ENCODE data around the gene RSF1.

The RSF1 gene

GRCh38 chr11:77748266-77748665 is 72.3 kb downstream of the RSF1 start:
- DNase-seq (ENCODE audit: low spot score) = no peak

DNA sequence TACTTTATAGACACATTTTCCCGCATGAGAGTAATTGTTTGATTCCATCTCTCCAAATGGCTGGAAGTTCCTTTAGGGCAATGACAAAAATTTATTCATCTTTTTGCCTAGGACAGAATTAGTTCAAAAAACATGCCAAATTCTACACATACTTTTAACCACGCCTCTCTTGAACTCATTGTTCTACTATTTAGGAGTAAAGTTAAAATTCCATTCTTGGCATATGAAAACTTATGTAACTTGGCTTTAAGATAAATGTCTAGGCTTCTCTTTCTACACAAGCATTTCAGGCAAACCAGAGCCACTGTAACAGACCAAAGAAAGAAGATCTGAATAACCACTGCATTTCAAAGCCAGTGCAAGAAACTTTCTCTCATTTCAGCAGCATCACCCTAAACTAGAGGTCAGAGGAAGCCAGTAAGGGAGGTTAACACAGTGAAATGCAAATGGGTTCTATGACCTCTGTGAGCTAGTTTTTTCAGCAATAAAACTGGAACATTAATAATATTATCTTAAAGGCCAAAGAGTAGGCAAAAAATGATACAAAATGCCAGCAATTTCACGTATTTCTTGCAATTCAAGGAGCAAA is 73.0 kb downstream of the RSF1 start:
- no peak for DNase-seq (ENCODE audit: low spot score)

DNA sequence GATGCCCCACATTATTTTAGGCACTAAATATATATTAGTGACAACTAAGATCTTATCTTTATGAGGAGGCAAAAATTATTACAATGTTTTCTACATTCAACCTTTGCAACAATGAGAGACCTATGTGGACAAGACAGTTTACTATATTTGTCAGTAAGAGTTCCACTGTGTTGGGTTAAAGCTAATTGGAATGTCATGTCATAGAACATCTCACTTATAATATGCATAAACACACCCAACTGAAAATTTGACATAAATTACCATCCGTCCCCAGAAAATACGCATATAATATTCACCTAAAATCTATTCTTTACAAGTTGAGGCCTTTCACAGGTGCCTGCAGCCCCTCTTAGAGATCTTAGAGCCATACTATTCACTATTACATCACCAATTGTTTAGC is 84.0 kb downstream of the RSF1 start:
- DNase-seq (ENCODE audit: low spot score) = no peak

DNA sequence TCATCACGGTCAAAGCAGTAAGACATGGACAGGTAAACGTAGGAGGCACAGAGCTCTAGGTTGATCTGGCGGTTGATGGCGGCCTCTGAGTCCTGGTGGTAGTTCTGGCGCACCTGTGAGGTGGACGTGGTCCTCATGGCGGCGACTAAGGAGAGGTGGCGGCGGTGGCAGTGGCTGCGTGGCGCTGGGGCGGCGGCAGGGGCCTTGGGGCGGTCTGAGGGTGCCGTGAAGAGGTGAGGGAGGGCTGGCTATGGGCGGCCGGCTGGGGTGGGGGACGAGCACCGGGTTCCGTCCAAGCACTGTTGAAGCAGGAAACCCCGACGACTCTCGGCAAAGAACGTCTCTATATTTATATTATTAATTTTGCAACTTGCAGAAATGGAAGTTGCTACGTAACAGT is 85.6 kb downstream of the RSF1 start:
- no peak for DNase-seq (ENCODE audit: low spot score)

GRCh38 chr11:77732143-77732542 is 88.4 kb downstream of the RSF1 start:
- no peak for DNase-seq (ENCODE audit: low spot score)

- DNase-seq (ENCODE audit: low spot score) = no peak
Observed at GRCh38 chr11:77730789-77731188, 89.7 kb downstream of the RSF1 start.

GRCh38 chr11:77729063-77729462 is 91.5 kb downstream of the RSF1 start:
- DNase-seq (ENCODE audit: low spot score) = no peak

GRCh38 chr11:77728203-77728786 is 92.2 kb downstream of the RSF1 start:
- no peak for DNase-seq (ENCODE audit: low spot score)

GRCh38 chr11:77726524-77726923 is 94.0 kb downstream of the RSF1 start:
- no peak for DNase-seq (ENCODE audit: low spot score)

- no peak for DNase-seq (ENCODE audit: low spot score)
Observed at GRCh38 chr11:77725433-77725832, 95.1 kb downstream of the RSF1 start.

- no peak for DNase-seq (ENCODE audit: low spot score)
Observed at GRCh38 chr11:77724636-77725035, 95.9 kb downstream of the RSF1 start.

- no peak for DNase-seq (ENCODE audit: low spot score)
Observed at GRCh38 chr11:77723024-77723423, 97.5 kb downstream of the RSF1 start.

GRCh38 chr11:77710358-77710757 is 110.2 kb downstream of the RSF1 start:
- no peak for DNase-seq (ENCODE audit: low spot score)

- DNase-seq (ENCODE audit: low spot score) = no peak
Observed at GRCh38 chr11:77705876-77706579, 114.5 kb downstream of the RSF1 start.

DNA sequence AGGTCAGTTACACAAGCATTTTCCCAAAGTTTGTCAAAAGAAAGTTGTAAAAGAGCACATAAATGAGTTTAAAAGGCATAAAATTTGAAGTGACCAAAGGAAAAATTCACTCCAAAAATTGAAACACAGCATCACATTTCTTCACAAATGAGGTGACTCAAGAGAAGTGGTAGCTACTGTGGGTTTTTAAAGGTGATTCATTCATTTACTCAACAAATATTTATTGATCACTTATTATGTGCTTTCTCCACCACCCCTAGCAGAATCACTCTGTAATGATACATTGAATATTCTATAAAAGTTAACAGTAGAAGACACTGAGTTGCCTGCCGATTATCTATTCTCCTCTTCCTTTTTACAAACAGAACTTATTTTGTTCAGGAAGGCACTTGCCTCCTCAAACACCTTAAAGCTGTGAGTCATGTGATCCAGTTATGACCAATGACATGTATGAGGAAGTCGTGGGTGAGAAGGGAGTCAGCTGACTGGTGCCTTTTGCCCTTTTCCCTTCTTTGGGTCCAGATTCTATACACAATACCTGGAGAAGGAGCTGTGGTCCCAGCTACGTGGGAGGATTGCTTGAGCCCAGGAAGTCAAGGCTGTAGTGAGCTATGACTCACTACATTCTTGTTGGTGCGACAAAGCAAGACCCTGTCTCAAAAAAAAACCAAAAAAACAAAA is 115.2 kb downstream of the RSF1 start:
- DNase-seq (ENCODE audit: low spot score) = no peak

GRCh38 chr11:77704029-77704428 is 116.5 kb downstream of the RSF1 start:
- no peak for DNase-seq (ENCODE audit: low spot score)

GRCh38 chr11:77699425-77699824 is 121.1 kb downstream of the RSF1 start:
- DNase-seq (ENCODE audit: low spot score) = no peak

DNA sequence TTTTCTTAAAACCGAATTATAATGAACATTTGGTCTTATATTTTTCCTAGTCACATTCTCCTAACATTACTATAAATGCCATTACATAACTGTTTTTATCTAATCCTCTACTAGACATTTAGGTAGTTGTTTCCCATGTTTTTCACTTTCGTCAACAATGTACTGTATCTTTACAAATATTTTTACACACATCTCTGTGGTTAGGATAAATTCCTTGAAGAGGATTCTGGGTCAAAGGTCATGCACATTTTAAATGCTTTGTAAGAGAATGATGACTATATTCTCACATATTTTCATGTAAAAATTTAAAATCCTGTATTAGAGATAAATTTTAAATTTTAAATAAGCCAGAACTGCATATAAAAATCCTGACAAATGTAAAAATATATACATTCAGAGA is 121.6 kb downstream of the RSF1 start:
- DNase-seq (ENCODE audit: low spot score) = no peak

GRCh38 chr11:77697865-77698264 is 122.7 kb downstream of the RSF1 start:
- DNase-seq (ENCODE audit: low spot score) = no peak

- DNase-seq (ENCODE audit: low spot score) = no peak
Observed at GRCh38 chr11:77695417-77695816, 125.1 kb downstream of the RSF1 start.

DNA sequence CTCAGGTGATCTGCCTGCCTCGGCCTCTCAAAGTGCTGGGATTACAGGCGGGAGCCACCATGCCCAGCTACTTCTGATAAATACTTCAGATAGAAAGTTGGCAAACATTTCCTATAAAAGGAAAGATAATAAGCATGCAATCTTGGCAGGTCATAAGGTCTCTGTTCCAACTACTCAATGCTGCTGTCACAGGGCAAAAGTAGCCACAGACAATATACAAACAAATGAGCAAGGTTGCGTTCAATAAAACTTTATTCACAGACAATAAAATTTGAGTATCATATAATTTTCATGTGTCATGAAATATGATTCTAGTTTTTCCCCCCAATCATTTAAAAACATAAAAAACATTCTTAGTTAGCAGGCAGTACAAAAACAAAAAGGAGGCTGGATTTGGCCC is 129.9 kb downstream of the RSF1 start:
- DNase-seq (ENCODE audit: low spot score) = no peak

- DNase-seq (ENCODE audit: low spot score) = no peak
Observed at GRCh38 chr11:77687088-77687487, 133.4 kb downstream of the RSF1 start.

DNA sequence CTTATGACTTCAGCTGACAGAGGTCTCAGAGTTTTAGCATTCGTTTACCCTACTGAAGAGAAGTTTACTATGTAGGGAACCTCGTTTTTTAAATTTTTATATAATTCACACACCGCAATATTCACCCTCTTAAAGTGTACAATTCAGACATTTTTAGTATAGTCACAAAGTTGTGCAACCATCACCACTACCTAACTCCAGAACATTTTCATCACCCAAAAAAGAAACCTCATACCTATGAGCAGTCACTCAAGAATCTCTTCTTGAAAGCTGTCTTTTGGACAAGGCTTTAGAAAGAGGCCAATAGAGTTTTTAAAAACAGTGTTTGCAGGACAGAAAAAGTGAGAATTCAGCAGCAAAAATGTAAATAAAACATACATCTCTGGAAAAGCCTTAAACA is 143.4 kb downstream of the RSF1 start:
- DNase-seq (ENCODE audit: low spot score) = no peak
